ENCODE measurements around the gene AMIGO2.
"Not testable (repeated sequence)": the region's sequence is repeated elsewhere in the genome, so short reads cannot be mapped to it uniquely, and the experiment has no call there.

The AMIGO2 gene

GRCh38 chr12:47071241-47071852 is 8.4 kb downstream of the AMIGO2 start:
- no peak for DNase-seq

GRCh38 chr12:47070310-47070709 is 9.4 kb downstream of the AMIGO2 start:
- DNase-seq: no peak

GRCh38 chr12:47068539-47068938 is 11.2 kb downstream of the AMIGO2 start:
- DNase-seq: no peak

GRCh38 chr12:47067771-47068431 is 11.9 kb downstream of the AMIGO2 start:
- no peak for DNase-seq

DNA sequence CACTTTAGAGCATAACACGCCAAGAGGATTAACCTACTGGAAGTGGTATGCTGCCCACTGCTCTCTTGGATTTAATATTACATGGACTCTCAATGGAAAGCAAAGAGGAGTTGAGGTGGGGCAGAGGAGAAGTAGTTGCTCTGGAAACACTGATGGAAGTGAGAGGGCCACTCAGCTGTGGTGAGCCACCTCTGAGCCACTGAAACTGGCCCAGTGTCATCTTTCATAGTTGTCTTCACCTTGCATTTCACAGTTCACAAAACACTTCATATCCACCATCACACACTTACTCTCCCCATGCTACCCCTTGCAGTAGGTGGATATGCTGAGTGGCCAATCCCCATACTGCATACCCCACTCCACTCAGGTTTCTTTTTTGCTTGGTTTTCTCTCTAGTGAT is 12.6 kb downstream of the AMIGO2 start:
- DNase-seq: no peak

- DNase-seq: no peak
Measured at GRCh38 chr12:47066278-47067025, 13.3 kb downstream of the AMIGO2 start.

GRCh38 chr12:47065546-47065945 is 14.2 kb downstream of the AMIGO2 start:
- DNase-seq: no peak

DNA sequence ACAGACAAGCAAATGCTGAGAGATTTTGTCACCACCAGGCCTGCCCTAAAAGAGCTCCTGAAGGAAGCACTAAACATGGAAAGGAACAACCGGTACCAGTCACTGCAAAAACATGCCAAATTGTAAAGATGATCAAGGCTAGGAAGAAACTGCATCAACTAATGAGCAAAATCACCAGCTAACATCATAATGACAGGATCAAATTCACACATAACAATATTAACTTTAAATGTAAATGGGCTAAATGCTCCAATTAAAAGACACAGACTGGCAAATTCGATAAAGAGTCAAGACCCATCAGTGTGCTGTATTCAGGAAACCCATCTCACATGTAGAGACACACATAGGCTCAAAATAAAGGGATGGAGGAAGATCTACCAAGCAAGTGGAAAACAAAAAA is 21.1 kb downstream of the AMIGO2 start:
- DNase-seq: not testable (repeated sequence)

DNA sequence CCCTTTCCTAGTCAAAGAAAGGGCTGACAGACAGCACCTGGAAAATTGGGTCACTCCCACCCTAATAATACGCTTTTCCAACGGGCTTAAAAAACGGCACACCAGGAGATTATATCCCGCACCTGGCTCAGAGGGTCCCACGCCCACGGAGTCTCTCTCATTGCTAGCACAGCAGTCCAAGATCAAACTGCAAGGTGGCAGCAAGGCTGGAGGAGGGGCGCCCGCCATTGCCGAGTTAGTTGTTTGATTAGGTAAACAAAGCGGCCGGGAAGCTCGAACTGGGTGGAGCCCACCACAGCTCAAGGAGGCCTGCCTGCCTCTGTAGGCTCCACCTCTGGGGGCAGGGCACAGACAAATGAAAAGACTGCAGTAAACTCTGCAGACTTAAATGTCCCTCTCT is 22.8 kb downstream of the AMIGO2 start:
- DNase-seq: not testable (repeated sequence)

- DNase-seq: not testable (repeated sequence)
Measured at GRCh38 chr12:47055856-47056255, 23.9 kb downstream of the AMIGO2 start.

- DNase-seq: no peak
Measured at GRCh38 chr12:47054659-47055058, 25.1 kb downstream of the AMIGO2 start.

- DNase-seq: no peak
Measured at GRCh38 chr12:47053961-47054360, 25.8 kb downstream of the AMIGO2 start.

DNA sequence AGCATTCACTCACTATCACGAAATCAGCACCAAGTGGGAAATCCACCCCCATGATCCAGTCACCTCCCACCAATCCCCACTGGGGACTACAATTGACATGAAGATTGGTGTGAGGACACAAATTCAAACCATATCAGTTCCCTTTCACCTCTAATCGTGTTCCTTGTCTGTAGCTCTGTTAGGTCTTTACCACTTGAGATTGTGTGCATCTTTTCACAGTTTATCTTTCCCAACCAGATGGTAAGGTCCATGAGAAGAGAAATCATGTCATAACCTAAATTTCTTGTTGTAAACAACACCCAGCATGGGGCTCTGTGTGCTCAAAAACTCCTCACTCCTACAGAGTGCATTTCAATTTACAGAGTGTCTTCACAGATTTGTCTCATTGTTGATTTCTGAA is 27.5 kb downstream of the AMIGO2 start:
- no peak for DNase-seq

GRCh38 chr12:47051291-47051690 is 28.5 kb downstream of the AMIGO2 start:
- DNase-seq: not testable (repeated sequence)

DNA sequence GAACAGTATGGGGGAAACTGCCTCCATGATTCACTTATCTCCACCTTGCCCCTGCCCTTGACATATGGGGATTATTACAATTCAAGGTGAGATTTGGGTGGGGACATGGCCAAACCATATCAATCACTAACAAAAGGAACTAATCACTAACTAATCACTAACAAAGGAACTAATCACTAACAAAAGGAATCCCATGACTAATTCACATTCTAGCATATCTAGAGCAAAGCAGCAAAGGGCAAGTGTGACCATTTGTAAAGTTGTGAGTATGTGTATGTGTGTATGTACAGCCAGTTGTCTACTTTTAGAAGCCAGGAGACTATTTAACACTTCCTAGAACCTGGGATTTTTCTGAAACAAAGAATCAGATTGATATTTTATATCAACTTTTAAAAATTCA is 31.2 kb downstream of the AMIGO2 start:
- no peak for DNase-seq

DNA sequence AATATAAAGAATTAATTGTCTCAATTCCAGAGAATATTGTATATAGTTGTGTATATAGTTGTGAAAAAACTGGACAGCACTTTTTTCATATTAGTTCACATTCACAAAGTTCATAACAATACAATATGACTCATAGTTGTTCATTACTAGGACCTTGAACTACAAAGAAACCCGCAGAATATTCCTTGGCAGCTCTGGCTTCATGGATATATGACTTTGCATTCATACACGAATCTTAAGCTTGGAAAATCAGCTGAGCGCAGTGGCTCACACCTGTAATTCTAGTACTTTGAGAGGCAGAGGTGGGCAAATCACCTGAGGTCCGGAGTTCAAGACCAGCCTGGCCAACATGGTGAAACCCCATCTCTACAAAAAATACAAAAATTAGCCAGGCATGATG is 38.4 kb downstream of the AMIGO2 start:
- no peak for DNase-seq

DNA sequence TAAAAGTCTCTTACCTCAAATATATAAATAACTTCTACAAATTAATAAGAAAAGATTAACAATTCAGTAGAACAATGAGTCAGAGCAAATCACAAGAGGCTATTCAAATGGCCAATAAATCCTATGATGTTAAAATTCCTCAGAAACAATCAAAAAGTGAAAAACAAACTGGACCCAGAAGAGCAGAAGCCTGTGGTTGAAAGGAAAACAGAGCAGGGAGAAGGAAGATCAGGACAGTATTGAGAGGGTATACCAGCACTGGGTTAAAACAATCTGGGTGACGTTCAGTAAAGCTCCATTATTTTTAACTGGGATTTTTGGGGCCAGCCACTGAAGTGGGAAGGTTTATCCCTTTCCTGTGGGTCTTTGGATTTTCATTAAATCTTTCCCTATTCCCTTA is 40.0 kb downstream of the AMIGO2 start:
- DNase-seq: no peak

- DNase-seq: no peak
Measured at GRCh38 chr12:47039079-47039478, 40.7 kb downstream of the AMIGO2 start.

GRCh38 chr12:47038270-47038748 is 41.5 kb downstream of the AMIGO2 start:
- DNase-seq: no peak

DNA sequence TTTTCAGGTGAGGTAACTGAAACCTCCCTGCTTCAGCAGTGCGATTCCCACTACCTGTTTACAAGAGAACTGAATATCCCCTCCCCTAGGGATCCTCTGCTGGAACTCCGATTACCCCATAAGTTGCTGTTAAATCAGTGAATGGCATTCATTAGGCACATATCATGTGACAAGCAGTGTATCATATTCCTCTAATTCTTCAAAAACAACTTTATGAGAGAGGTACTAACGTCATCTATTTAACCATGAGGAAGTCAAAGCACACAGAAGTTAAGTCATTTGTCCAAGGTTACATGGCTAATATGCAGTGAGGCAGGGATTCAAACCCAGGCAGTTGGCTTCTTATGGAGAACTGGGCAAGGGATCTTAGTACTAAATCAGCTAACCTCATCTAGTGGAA is 44.3 kb downstream of the AMIGO2 start:
- DNase-seq: no peak

- DNase-seq: no peak
Measured at GRCh38 chr12:47034661-47035060, 45.1 kb downstream of the AMIGO2 start.

DNA sequence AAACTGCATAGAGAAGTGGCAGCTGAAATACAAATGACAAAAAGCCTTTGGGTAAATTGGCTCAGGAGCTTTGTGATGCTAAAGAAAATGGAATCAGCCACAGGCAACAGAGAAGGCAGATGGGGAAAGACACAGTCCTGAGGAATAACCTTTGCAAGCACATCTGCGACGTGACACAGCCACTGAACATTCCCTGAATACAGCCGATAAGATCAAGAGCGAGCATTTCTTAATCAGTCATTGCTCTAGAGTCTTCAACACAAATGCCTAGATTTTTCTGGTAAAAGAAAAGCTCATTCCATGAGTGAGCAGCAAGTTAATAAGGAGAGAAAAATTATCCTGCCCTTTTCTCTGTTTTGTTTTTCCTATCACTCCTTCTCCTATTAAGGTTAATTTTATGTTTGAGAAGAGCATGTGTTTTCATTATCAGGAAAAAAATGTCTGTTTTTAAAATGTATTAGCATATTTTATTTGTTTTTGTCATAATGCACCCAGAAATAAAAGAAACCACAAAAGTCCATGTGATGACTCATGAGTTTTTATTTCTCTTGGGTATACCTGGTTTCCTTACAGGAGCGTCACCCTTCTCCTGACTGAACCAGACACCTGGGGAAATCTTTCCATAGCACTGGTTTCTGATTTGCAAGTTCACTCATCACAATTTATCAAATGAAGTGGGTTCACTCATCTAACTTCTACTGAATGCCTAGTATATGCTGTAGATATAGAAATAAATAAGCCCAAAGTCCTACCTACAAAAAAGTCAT is 45.8 kb downstream of the AMIGO2 start:
- DNase-seq: no peak

DNA sequence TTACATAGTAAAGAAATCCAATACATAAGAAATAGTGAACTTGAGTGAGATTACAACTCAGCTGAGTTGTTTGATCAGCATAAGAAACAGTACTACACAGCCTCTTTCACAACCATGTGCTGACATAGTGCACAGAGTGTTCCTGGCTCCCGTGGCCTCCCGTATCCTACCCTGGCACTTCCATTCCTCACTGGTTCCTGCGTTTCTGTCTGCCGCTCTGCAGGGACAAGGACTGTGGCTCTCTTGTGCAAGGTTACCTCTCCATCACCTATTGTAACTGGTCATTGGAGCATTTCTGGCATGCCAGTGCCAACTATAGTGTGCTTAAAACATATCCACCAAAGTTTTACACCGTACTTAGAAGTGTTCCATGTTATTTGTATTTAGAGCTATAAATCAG is 46.7 kb downstream of the AMIGO2 start:
- no peak for DNase-seq

Data from activated effector memory CD4-positive, alpha-beta T cell treated with anti-CD3 and anti-CD28 coated beads, Interleukin-2, amount 50 U/mL, for 16 hours (primary cell).